ENCODE results near the gene TULP4. TPM values are rescaled to one million over a fixed set of nuclear protein-coding genes. Genes with fewer than 3 reads are reported as not detected.

Gene TULP4
- total RNA-seq, 6 donors from 2014 or later = 78.7 to 150 (median 94.4) TPM

GRCh38 chr6:158545043-158545966 is 233.0 kb downstream of the TULP4 start:
- ATAC-seq (ENCODE audit: low FRiP score in 2 of 2) (no peak), DNase-seq (peak; percentile 7 to 58)
- 80 to 81% methylated on average over 28 to 30 of the region's 30 CpGs for WGBS, 2 donors
- H3K9me3 ChIP-seq = no peaks in the 10 kb centered on the region
- no peak overlapping the region for H3K4me3 ChIP-seq
- H3K27me3 ChIP-seq = no peaks in the 10 kb centered on the region
- TF ChIP-seq POLR2A (IDR thresholded peaks at IDR 0.05) (no peak), POLR2AphosphoS5 (IDR thresholded peaks at IDR 0.05) (no peak), EP300 (IDR thresholded peaks at IDR 0.05) (no peak), CTCF (IDR thresholded peaks at IDR 0.05) (no peak)
- no peaks in the 10 kb centered on the region for H3K4me1 ChIP-seq
- H3K36me3 ChIP-seq = no peaks in the 10 kb centered on the region
- no peak overlapping the region for H3K27ac ChIP-seq

GRCh38 chr6:158548418-158549161 is 236.3 kb downstream of the TULP4 start:
- H3K4me3 ChIP-seq = no peak overlapping the region
- WGBS, 2 donors = 73 to 88% methylated on average over 9 of the region's 9 CpGs
- DNase-seq = peak in 1 of 2 donors; percentile 15
- H3K27ac ChIP-seq = no peak overlapping the region
- TF ChIP-seq CTCF (IDR thresholded peaks at IDR 0.05) (no peak), EP300 (IDR thresholded peaks at IDR 0.05) (no peak), POLR2AphosphoS5 (IDR thresholded peaks at IDR 0.05) (no peak), POLR2A (IDR thresholded peaks at IDR 0.05) (no peak)
- no peaks in the 10 kb centered on the region for H3K4me1 ChIP-seq
- H3K27me3 ChIP-seq = no peaks in the 10 kb centered on the region
- no peaks in the 10 kb centered on the region for H3K36me3 ChIP-seq
- H3K9me3 ChIP-seq = no peaks in the 10 kb centered on the region
- ATAC-seq (ENCODE audit: low FRiP score in 2 of 2) = no peak

- H3K4me1 ChIP-seq = peaks cover 0 to 7% (median 0%) of the 10 kb centered on the region in 4 donors
- no peaks in the 10 kb centered on the region for H3K27me3 ChIP-seq
- no peaks in the 10 kb centered on the region for H3K9me3 ChIP-seq
- H3K4me3 ChIP-seq = no peak overlapping the region
- H3K27ac ChIP-seq = no peak overlapping the region
- 75 to 76% methylated on average over 6 of the region's 6 CpGs for WGBS, 2 donors
- TF ChIP-seq EP300 (IDR thresholded peaks at IDR 0.05) (no peak), POLR2A (IDR thresholded peaks at IDR 0.05) (no peak), POLR2AphosphoS5 (IDR thresholded peaks at IDR 0.05) (no peak), CTCF (IDR thresholded peaks at IDR 0.05) (no peak)
- ATAC-seq (ENCODE audit: low FRiP score in 2 of 2) = no peak
- no peak for DNase-seq
- H3K36me3 ChIP-seq = no peaks in the 10 kb centered on the region
Observed at GRCh38 chr6:158552055-158552795, 240.0 kb downstream of the TULP4 start.

- peaks cover 0 to 7% (median 0%) of the 10 kb centered on the region in 4 donors for H3K4me1 ChIP-seq
- WGBS, 2 donors = 88 to 95% methylated on average over 5 of the region's 5 CpGs
- H3K27me3 ChIP-seq = no peaks in the 10 kb centered on the region
Observed at GRCh38 chr6:158552796-158553138, 240.5 kb downstream of the TULP4 start.

More at GRCh38 chr6:158552796-158553138, 240.5 kb downstream of the TULP4 start:
- Histone ChIP-seq H3K36me3 (no peaks in the 10 kb centered on the region), H3K9me3 (no peaks in the 10 kb centered on the region), H3K4me3 (no peak overlapping the region), H3K27ac (no peak overlapping the region)
- TF ChIP-seq EP300 (IDR thresholded peaks at IDR 0.05) (no peak), POLR2AphosphoS5 (IDR thresholded peaks at IDR 0.05) (no peak), POLR2A (IDR thresholded peaks at IDR 0.05) (no peak), CTCF (IDR thresholded peaks at IDR 0.05) (no peak)
- ATAC-seq (ENCODE audit: low FRiP score in 2 of 2) = no peak
- DNase-seq = peak in 1 of 2 donors; percentile 10

Data from upper lobe of left lung (tissue), 6 donors.